OCI-LY7 (cell line): ENCODE measurements around the gene IRF1. TPM values are rescaled to one million over a fixed set of nuclear protein-coding genes. Genes with fewer than 3 reads are reported as not detected.
A peak's percentile ranks its signal among the peaks of the same experiment; 100 is the strongest.

ENCODE experiments used
- BruUV-seq: library from RNA; stranded (reverse); fragments of 400-500 nt; replicated peaks from 2 replicates; lab custom pipeline; 2021; lab: Mats Ljungman, UMichigan
- CTCF ChIA-PET: fragments of 300-600 bp; sonication (Branson Sonifier 250); formaldehyde crosslinking; loops from one replicate; lab custom pipeline; 2022; ENCODE audit warnings: antibody characterized with exemption; ENCODE audit not compliant: unreplicated experiment; lab: Charles Lee
- POLR2A ChIA-PET: fragments of 300-600 bp; sonication (Branson Sonifier 250); formaldehyde crosslinking; loops from one replicate; lab custom pipeline; 2022; ENCODE audit warnings: antibody characterized with exemption; lab: Charles Lee
- DNase-seq: peaks from one replicate; pipeline ENCODE4 v3.0.0-alpha.2; 2015; ENCODE audit warnings: low spot score
- H2AFZ ChIP-seq: fragments of 200-600 bp; sonication (generic), shearing (Covaris generic); 2 replicates; pipeline ENCODE4 v1.6.1; 2014; ENCODE audit warnings: mild to moderate bottlenecking, antibody characterized with exemption, low read length, moderate library complexity
- H3K27ac ChIP-seq: fragments of 200-600 bp; sonication (generic); 2 replicates; pipeline ENCODE4 v1.5.1; 2014; ENCODE audit warnings: mixed run types, low read depth, mild to moderate bottlenecking, moderate library complexity, low read length, inconsistent platforms; ENCODE audit not compliant: poor library complexity, severe bottlenecking
- H3K36me3 ChIP-seq: fragments of 200-600 bp; sonication (generic); 2 replicates; pipeline ENCODE4 v1.6.1; 2014; ENCODE audit warnings: mild to moderate bottlenecking, antibody characterized with exemption, low read length, moderate library complexity, mixed read lengths; ENCODE audit not compliant: insufficient read depth
- H3K4me1 ChIP-seq: fragments of 200-600 bp; sonication (generic); 2 replicates; pipeline ENCODE4 v1.5.1; 2014; ENCODE audit warnings: mild to moderate bottlenecking, low read length; ENCODE audit not compliant: insufficient read depth, poor library complexity, severe bottlenecking
- H3K4me2 ChIP-seq: fragments of 200-600 bp; sonication (generic); 2 replicates; pipeline ENCODE4 v1.6.1; 2014; ENCODE audit warnings: mild to moderate bottlenecking, low read length
- H3K4me3 ChIP-seq: fragments of 200-600 bp; sonication (generic); 2 replicates; pipeline ENCODE4 v1.5.1; 2014; ENCODE audit warnings: mild to moderate bottlenecking, low read depth, low read length; ENCODE audit not compliant: poor library complexity, severe bottlenecking
- H3K79me2 ChIP-seq: fragments of 200-600 bp; sonication (generic); 2 replicates; pipeline ENCODE4 v1.6.1; 2016; ENCODE audit warnings: low read depth, mild to moderate bottlenecking, low read length, moderate library complexity, mixed read lengths; ENCODE audit not compliant: insufficient read depth
- H3K9me2 ChIP-seq: fragments of 200-600 bp; sonication (generic); 2 replicates; pipeline ENCODE4 v1.6.1; 2016; ENCODE audit warnings: mild to moderate bottlenecking, low read length, mixed read lengths; ENCODE audit not compliant: insufficient read depth
- H3K9me3 ChIP-seq: fragments of 200-600 bp; sonication (generic); 2 replicates; pipeline ENCODE4 v1.6.1; 2014; ENCODE audit warnings: mild to moderate bottlenecking, mixed run types, low read length, mixed read lengths
- H4K20me1 ChIP-seq: fragments of 200-600 bp; sonication (generic); 2 replicates; pipeline ENCODE4 v1.6.1; 2014; ENCODE audit warnings: mild to moderate bottlenecking, antibody characterized with exemption, low read length, moderate library complexity, mixed read lengths; ENCODE audit not compliant: insufficient read depth
- EZH2phosphoT487 ChIP-seq: fragments of 200-600 bp; sonication (generic); IDR thresholded peaks from 2 replicates; pipeline ENCODE4 v1.6.1; 2018; ENCODE audit warnings: low read depth, borderline replicate concordance, mild to moderate bottlenecking, mixed run types, antibody characterized with exemption, low read length, moderate library complexity, mixed read lengths
- intact Hi-C: fragments of 100-400 bp; cut with micrococcal nuclease; formaldehyde crosslinking; loops from one replicate; pipeline ENCODE4 v1.10.0; 2022; ENCODE audit not compliant: unreplicated experiment
- total RNA-seq, 2 experiments: library from RNA; depleted of rRNA in 1 of 2; stranded (reverse); fragments of >200 nt in 1 of 2; shearing (Covaris generic) in 1 of 2; gene quantifications; 2 replicates each; pipeline ENCODE4 v1.2.3, GENCODE V29; 2014 to 2022
- TF ChIP-seq, protein P1 (sequence below): fragments of 200-600 bp; sonication (generic); conservative IDR thresholded peaks from 2 replicates; pipeline ENCODE4 v1.5.1; 2014; ENCODE audit warnings: mild to moderate bottlenecking, antibody characterized with exemption, low read length, moderate library complexity, mixed read lengths

Gene IRF1
- total RNA-seq, 2 experiments from 2014 or later = 24.8 to 39.4 TPM

DNA sequence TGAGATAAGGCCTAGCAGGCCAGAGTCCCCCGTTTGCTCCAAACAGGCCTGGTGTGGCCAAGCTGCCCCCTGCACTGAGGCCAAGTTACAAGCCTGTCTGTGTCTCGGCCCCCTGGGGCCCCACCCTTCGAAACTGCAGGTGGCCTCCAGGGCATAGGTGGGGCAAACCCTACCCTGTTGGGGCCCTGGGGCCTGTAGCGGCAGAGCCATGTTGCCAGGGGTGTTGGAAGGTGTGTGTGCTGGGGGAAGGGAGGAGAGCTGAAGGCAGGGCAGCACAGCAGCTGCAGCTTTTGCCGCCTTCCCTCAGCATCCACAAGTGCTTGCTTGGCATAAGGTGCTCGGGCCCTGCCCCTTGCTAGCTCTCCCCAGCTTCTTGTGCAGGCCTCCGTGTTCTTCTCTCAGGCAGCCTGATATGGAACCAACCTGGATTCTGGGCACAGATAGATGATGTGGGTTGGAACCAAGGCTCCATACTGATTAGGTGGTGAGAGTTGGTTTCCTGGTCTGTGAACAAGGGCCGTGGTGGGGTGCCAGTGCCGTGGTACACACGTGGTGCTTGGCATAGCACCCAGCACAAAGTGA lies 12.7 kb downstream of the IRF1 start:
- POLR2A ChIA-PET = interaction anchor here (0.6 to 4.1 kb wide), 4 partner anchors 10 to 1503 kb away, joined by 4 to 22 read pairs (median 11); no protein-coding TSS in a partner anchor
- Histone ChIP-seq H3K27ac (no peak overlapping the region), H3K36me3 (peaks cover 17% of the 10 kb centered on the region), H3K4me1 (peaks cover 30% of the 10 kb centered on the region), H3K4me3 (no peak overlapping the region), H3K9me3 (no peaks in the 10 kb centered on the region), H3K79me2 (no peaks in the 10 kb centered on the region), H2AFZ (no peak overlapping the region), H3K4me2 (peak overlapping the region; percentile 8; the same call in 1 of the 2 replicates), H3K9me2 (no peaks in the 10 kb centered on the region), H4K20me1 (no peaks in the 10 kb centered on the region)
- CTCF ChIA-PET = interaction anchor here (0.9 to 1.3 kb wide), 2 partner anchors 10 to 11 kb away, joined by 4 to 6 read pairs; no protein-coding TSS in a partner anchor
- no peak for TF ChIP-seq EZH2phosphoT487
- TF ChIP-seq, protein P1, sequence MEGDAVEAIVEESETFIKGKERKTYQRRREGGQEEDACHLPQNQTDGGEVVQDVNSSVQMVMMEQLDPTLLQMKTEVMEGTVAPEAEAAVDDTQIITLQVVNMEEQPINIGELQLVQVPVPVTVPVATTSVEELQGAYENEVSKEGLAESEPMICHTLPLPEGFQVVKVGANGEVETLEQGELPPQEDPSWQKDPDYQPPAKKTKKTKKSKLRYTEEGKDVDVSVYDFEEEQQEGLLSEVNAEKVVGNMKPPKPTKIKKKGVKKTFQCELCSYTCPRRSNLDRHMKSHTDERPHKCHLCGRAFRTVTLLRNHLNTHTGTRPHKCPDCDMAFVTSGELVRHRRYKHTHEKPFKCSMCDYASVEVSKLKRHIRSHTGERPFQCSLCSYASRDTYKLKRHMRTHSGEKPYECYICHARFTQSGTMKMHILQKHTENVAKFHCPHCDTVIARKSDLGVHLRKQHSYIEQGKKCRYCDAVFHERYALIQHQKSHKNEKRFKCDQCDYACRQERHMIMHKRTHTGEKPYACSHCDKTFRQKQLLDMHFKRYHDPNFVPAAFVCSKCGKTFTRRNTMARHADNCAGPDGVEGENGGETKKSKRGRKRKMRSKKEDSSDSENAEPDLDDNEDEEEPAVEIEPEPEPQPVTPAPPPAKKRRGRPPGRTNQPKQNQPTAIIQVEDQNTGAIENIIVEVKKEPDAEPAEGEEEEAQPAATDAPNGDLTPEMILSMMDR = no peak
- DNase-seq = no peak
- no TSS peak for BruUV-seq
- intact Hi-C loops = no loop called here

- Histone ChIP-seq H3K27ac (no peak overlapping the region), H3K79me2 (no peaks in the 10 kb centered on the region), H2AFZ (no peak overlapping the region), H3K9me2 (no peaks in the 10 kb centered on the region), H3K4me3 (no peak overlapping the region), H3K4me1 (peaks cover 37% of the 10 kb centered on the region), H3K4me2 (peak overlapping the region; percentile 8; the same call in 1 of the 2 replicates), H4K20me1 (no peaks in the 10 kb centered on the region), H3K9me3 (no peaks in the 10 kb centered on the region), H3K36me3 (peaks cover 14% of the 10 kb centered on the region)
- CTCF ChIA-PET = interaction anchor here (0.6 to 1.3 kb wide), 3 partner anchors 8 to 11 kb away, joined by 4 to 6 read pairs (median 5); no protein-coding TSS in a partner anchor
- TF ChIP-seq EZH2phosphoT487 = no peak
- TF ChIP-seq, protein P1 = no peak
- intact Hi-C loops = no loop called here
- no peak for DNase-seq
- BruUV-seq = no TSS peak
- POLR2A ChIA-PET = interaction anchor here (0.6 to 4.1 kb wide), 3 partner anchors 9 to 1504 kb away, joined by 4 to 22 read pairs (median 12); no protein-coding TSS in a partner anchor
Measured at GRCh38 chr5:132476876-132477781, 13.4 kb downstream of the IRF1 start.
